HG02678 (cell line): Measurements from ENCODE around the gene GATAD2A.

Experiments used
- ATAC-seq: cut with Tn5 transposase; IDR thresholded peaks from one replicate; pipeline ENCODE4 v1.9.1; 2021; ENCODE audit warnings: mild to moderate bottlenecking, moderate library complexity; ENCODE audit not compliant: unreplicated experiment

The GATAD2A gene

DNA sequence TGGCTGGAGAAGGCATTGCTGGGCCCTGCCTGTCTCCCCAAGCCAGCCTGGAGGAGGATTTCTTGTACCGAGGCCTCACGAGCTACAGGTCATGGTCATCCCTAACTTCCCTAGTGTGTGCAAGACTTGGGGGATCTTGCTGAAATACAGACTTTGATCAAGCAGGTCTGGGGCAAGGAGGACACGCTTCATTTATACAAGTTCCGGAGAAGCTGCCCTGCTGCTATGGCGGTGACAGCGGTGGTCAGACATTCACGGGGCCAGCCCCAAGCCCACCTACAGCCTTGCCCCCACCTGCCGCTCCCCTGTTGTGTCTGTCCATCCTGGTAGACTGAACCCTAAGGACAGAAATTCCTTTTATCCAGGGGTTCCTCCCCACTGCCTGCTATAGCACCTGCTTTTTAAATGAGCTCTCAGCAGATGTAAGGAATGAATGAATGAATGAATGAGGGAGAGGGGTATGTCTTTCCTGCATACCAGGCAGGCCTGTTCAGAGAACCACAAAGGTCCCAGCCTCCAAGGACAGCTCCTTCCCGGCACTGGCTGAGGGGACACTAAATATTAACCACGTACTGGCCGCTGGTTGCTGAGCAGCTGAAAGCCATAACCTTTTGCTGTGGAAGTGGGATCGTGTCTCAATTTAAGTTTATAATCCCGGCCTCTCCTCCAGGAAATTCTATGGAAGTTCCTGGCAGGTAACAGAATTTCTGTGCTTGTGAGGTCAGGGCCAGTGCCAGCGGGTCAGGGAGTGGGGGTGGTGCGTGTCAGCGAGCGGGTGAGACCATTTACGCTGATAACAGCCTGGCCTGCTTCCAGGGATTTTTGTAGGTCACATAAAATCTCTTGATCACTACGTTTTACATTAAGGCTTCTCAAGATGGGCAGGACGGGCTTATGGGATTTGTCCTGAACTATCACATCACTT, 82.7 kb downstream of the GATAD2A start:
- ATAC-seq: no peak

- peak; percentile 59 for ATAC-seq
Measured at GRCh38 chr19:19488875-19489690, 83.6 kb downstream of the GATAD2A start.

DNA sequence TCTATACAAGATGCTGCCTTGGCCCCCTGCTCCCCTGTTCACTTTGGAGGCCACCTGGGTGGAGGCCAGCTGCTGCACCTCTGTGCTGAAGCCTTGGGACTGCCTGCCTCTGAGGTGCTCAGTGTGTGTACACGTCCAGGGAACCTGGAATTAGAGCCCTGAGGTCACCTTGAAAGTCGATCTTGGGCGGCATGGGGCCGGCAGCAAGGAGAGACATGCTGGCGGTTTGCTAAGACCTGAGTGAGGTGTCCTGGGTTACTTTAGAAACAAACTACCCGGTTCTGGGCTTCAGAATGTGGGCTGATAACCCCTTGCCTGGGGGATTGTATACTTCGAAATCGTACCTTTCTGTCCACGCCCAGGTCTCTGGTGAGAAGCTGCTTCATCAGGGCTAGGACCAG, 84.3 kb downstream of the GATAD2A start:
- no peak for ATAC-seq

GRCh38 chr19:19490214-19490968, 84.9 kb downstream of the GATAD2A start:
- ATAC-seq: no peak

GRCh38 chr19:19491321-19492025, 86.0 kb downstream of the GATAD2A start:
- ATAC-seq: no peak

- no peak for ATAC-seq
Measured at GRCh38 chr19:19492026-19492610, 86.6 kb downstream of the GATAD2A start.

- no peak for ATAC-seq
Measured at GRCh38 chr19:19493841-19494546, 88.5 kb downstream of the GATAD2A start.

DNA sequence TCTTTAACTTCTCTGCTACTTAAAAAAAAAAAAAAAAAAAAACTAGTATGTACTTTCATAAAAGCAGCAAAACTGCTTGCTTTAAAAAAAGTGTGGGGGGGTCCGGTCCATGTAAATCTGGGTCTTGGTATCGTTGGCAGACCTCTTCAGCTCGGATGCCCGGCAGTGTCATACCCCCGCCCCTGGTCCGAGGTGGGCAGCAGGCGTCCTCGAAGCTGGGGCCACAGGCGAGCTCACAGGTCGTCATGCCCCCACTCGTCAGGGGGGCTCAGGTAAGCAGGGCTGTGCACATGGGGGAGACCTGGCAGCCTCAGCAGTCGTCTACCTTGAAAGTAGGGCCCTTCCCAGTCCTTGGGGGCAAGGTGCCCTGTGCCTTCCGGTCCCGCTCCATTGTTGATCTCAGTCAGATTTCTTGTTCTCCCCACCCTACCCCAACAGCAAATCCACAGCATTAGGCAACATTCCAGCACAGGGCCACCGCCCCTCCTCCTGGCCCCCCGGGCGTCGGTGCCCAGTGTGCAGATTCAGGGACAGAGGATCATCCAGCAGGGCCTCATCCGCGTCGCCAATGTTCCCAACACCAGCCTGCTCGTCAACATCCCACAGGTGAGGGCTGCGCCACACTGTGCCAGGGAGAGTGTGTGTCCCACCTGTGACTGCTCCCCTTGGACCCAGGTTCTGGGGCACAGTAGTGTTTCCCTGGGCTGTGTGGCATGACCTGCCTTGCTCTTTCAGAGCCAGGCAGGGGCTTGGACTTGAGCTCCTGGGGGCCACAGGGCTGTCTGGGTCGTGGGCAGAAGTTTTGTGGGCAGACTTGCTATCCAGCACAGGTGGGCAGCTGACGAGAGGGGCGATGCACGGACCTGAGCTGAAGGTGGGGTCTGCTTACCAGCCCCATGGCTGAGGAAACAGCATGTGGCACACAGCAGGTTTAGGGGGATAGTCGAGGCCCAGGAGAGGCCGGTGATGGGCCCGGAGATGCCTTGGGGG, 90.4 kb downstream of the GATAD2A start:
- ATAC-seq: no peak

- ATAC-seq: no peak
Measured at GRCh38 chr19:19498255-19498991, 92.9 kb downstream of the GATAD2A start.

- no peak for ATAC-seq
Measured at GRCh38 chr19:19499272-19499995, 94.0 kb downstream of the GATAD2A start.

- ATAC-seq: no peak
Measured at GRCh38 chr19:19500975-19501644, 95.6 kb downstream of the GATAD2A start.

DNA sequence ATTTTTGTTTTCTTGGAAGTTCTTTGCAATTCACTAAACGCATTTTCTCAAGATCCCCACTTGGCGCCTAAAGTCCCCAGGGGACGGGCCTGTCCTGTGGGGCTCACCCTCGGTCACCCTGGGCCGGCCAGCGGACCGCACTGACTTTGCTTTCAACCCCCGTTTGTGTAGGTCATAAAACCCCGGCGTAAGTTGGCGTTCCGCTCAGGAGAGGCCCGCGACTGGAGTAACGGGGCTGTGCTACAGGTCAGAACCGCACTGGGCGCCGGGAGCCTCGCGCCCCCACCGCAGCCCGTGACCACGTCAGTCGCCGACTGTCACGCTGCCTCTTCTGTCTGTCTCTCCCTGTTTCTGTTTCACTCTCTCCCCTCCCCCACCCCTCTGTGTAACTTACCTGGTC, 96.3 kb downstream of the GATAD2A start:
- ATAC-seq: no peak

DNA sequence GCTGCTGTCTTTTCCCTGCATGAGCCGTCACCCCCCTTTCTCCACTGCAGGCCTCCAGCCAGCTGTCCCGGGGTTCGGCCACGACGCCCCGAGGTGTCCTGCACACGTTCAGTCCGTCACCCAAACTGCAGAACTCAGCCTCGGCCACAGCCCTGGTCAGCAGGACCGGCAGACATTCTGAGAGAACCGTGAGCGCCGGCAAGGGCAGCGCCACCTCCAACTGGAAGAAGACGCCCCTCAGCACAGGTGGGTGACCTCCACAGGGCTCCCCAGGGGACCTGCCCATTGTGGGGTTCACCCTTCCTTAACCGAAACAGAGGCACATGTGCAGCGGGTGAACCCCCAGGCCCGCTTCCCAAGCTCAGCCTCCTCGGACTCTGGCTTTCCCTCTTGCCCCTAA, 96.8 kb downstream of the GATAD2A start:
- ATAC-seq: no peak

DNA sequence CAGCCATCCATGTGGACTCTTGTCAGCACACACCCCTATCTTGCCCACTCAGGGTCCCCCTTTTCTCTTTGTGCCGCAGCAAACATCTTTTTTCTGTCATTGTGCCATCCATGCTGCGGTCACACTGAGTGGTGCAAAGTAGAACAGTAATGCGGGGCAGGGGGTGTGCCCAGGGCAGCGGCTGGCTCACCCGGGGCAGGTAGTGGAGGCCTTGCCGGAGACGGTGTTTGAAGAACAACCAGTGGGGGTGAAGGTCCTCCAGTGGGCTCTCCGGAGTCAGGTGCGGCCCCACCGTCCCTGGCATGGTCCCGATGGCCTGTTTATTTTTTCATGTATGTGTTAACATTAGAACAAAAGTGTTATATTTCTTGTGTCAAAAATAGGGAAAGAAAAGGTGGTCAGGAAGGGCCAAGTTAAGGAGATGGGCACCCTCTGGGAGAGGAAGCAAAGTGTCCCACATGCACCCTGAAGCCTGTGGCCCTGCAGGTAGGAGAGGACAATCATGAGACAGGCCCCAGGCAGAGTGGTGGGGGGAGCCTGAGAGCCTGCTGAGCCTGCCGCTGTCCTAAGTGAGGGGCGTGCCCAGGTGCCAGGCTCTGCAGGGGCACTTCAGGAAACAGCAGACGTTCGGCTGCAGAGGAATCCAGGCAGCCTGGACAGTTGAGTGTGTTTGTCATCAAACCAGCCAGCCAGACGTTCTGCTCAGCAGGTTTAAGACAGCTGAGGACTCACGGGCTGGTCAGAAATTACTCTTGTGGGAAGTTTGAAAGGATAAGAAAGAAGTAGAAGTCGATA, 97.5 kb downstream of the GATAD2A start:
- no peak for ATAC-seq

GRCh38 chr19:19504754-19505668, 99.5 kb downstream of the GATAD2A start:
- ATAC-seq: no peak
